Mesothelial cell of epicardium (in vitro differentiated cells): ENCODE results near the gene CISH. TPM values are rescaled to one million over a fixed set of nuclear protein-coding genes. Genes with fewer than 3 reads are reported as not detected.

Source experiments
- DNase-seq, 2 experiments: peaks; one replicate each; pipeline ENCODE4 v3.0.0; 2021; ENCODE audit warnings: low spot score in 2 of 2; ENCODE audit not compliant: unreplicated experiment in 2 of 2
- H3K27ac Mint-ChIP-seq: 2 replicates; pipeline ENCODE4 v1.8.0; 2021; ENCODE audit warnings: mixed read lengths
- H3K27me3 Mint-ChIP-seq: 2 replicates; pipeline ENCODE4 v1.8.0; 2021; ENCODE audit warnings: low read depth, mixed read lengths
- H3K36me3 Mint-ChIP-seq: 2 replicates; pipeline ENCODE4 v1.8.0; 2021; ENCODE audit warnings: mixed read lengths
- H3K4me1 Mint-ChIP-seq: 2 replicates; pipeline ENCODE4 v1.8.0; 2021; ENCODE audit warnings: mixed read lengths
- H3K4me3 Mint-ChIP-seq: 2 replicates; pipeline ENCODE4 v1.8.0; 2021; ENCODE audit warnings: mild to moderate bottlenecking, moderate library complexity, mixed read lengths
- H3K9me3 Mint-ChIP-seq: 2 replicates; pipeline ENCODE4 v1.8.0; 2021; ENCODE audit warnings: mixed read lengths
- total RNA-seq: library from RNA; stranded (reverse); gene quantifications from 3 replicates; pipeline ENCODE4 v1.2.1, GENCODE V29; 2021
- TF ChIP-seq, protein P1 (sequence below): fragments of 200-600 bp; sonication (generic); IDR thresholded peaks from one replicate; pipeline ENCODE4 v1.5.0; 2021; ENCODE audit warnings: antibody characterized with exemption; ENCODE audit not compliant: unreplicated experiment

The CISH gene
- total RNA-seq, 1 donor from 2014 or later = 15.2 TPM

DNA sequence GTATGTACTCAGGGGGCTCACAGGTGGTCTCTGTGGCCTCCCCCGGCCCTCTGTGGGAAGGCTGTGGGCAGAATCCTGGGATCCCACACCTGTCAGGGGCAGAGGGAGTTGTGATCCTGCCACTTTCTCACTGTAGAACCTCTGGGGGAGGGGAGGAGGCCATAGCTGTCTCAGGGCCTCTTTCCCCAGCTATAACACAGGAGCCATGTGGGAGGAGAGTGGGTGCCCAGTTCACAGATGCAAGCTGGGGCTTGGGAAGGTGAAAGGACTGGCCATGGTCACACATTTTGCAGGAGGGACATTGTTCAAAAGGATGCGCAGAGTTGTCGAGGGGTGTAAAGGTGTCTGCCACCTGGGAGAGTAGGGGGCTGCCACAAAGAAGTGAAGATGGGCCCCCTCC lies 17.0 kb upstream of the CISH start:
- TF ChIP-seq, protein P1, sequence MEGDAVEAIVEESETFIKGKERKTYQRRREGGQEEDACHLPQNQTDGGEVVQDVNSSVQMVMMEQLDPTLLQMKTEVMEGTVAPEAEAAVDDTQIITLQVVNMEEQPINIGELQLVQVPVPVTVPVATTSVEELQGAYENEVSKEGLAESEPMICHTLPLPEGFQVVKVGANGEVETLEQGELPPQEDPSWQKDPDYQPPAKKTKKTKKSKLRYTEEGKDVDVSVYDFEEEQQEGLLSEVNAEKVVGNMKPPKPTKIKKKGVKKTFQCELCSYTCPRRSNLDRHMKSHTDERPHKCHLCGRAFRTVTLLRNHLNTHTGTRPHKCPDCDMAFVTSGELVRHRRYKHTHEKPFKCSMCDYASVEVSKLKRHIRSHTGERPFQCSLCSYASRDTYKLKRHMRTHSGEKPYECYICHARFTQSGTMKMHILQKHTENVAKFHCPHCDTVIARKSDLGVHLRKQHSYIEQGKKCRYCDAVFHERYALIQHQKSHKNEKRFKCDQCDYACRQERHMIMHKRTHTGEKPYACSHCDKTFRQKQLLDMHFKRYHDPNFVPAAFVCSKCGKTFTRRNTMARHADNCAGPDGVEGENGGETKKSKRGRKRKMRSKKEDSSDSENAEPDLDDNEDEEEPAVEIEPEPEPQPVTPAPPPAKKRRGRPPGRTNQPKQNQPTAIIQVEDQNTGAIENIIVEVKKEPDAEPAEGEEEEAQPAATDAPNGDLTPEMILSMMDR = no peak
- Mint-ChIP-seq H3K9me3 (no peaks in the 10 kb centered on the region), H3K4me3 (no peak overlapping the region), H3K36me3 (no peaks in the 10 kb centered on the region), H3K4me1 (peaks cover 46% of the 10 kb centered on the region), H3K27me3 (no peaks in the 10 kb centered on the region), H3K27ac (no peak overlapping the region)
- no peak for DNase-seq

DNA sequence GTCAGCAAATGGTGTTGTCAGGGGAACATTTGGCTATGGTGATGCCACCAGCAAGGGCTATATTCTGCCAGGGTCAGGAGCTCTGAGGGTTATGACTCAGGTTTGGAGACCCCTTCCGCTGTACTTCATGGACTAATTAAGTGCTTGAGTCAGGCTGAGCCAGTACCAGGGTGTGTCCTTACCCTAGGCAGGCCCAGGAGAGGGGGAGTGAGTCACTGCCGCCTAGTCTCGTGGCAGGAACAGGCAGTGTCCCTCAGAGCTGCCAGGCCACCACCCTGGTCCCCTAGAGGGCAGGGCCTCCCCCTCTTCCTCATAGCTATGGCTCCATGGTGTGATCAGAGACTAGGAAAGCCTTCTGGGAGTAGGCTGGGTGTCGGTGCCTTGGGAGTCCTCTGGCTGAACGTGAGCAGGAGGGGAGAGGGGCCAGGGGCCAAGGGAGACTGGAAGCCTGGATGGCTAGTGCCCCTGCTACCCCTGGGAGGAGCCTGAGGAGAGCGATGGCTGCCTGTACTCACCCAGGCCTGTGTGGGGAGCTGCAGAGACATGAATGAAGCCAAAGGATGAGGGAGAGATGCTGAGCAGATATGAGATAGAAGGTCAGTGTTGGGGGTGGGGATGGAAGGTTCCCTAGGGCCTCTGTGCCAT lies 16.0 kb upstream of the CISH start:
- H3K36me3 Mint-ChIP-seq = no peaks in the 10 kb centered on the region
- H3K4me3 Mint-ChIP-seq = no peak overlapping the region
- peaks cover 41% of the 10 kb centered on the region for H3K4me1 Mint-ChIP-seq
- no peak for DNase-seq
- H3K9me3 Mint-ChIP-seq = no peaks in the 10 kb centered on the region
- H3K27me3 Mint-ChIP-seq = no peaks in the 10 kb centered on the region
- peak overlapping the region; percentile 19 for H3K27ac Mint-ChIP-seq
- TF ChIP-seq, protein P1 = no peak

DNA sequence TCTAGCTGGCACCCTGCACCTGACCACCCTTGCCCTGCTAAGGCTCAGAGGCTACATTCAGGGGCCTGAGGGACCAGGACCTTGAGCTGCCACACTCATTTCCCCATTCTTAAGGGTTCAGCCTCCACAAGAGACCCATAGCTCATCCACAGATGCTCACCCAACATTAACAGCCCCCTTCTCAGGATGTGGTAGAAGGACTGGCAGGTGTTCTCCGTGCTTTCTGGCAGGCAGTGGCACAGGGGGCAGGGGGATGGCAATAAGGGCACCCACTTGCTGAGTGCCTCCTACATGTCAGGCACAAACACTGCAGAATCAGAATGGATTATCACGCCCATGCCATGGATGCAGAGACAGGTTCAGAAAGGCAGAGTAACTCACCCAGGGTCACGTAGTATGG lies 14.8 kb upstream of the CISH start:
- Mint-ChIP-seq H3K9me3 (no peaks in the 10 kb centered on the region), H3K4me1 (peaks cover 30% of the 10 kb centered on the region), H3K4me3 (no peak overlapping the region), H3K27me3 (no peaks in the 10 kb centered on the region), H3K27ac (no peak overlapping the region), H3K36me3 (peaks cover 3% of the 10 kb centered on the region)
- TF ChIP-seq, protein P1 = no peak
- DNase-seq = no peak

DNA sequence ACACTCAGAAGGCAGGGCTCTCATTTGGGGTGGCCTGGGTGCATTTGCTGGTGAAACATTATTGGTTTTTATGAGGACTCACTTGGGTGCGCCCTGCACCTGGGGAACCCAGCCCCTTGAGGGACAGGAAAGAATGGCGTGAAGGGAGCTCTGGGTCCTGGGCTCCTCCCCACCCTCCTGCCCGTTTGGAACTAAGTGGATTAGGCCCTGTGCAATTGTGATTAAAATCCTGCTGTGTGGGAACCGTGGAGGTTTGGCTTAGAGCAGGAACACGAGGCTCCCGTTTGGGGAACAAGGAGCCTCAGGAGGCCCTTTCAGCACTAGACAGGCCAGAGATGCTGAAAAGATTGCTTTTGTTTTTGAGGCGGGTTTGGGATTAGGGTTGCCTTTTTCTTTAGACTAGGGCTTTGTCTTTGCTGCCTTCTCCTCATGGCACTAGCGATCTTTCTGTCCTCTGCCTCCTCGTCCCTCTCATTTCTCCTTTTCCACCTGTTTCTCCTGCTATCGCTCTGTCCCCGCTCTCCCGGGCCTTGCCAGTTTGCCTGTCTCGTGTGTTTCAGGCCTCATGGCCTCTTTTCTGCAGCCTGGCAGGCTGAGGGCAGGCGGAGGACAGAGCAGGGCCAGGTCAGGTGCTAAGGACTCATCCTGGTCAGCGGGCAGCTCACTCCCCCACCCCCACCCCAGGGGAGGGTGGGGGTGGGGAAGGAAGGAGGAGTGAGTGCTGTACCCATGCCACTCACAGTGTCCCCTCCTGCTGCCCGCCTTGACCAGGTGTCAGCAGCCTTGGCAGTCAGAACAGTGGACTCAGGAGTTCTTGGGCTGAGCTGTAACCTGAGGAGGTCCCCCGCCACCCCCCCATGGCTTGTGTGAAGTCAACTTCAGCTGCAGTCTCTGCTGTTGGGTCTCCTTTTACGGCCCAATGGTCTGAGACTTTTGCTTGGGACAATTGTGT lies 13.9 kb upstream of the CISH start:
- peaks cover 21% of the 10 kb centered on the region for H3K4me1 Mint-ChIP-seq
- no peak overlapping the region for H3K4me3 Mint-ChIP-seq
- no peaks in the 10 kb centered on the region for H3K9me3 Mint-ChIP-seq
- TF ChIP-seq, protein P1 = no peak
- peaks cover 7% of the 10 kb centered on the region for H3K36me3 Mint-ChIP-seq
- peak overlapping the region; percentile 81 for H3K27ac Mint-ChIP-seq
- DNase-seq = no peak
- no peaks in the 10 kb centered on the region for H3K27me3 Mint-ChIP-seq

DNA sequence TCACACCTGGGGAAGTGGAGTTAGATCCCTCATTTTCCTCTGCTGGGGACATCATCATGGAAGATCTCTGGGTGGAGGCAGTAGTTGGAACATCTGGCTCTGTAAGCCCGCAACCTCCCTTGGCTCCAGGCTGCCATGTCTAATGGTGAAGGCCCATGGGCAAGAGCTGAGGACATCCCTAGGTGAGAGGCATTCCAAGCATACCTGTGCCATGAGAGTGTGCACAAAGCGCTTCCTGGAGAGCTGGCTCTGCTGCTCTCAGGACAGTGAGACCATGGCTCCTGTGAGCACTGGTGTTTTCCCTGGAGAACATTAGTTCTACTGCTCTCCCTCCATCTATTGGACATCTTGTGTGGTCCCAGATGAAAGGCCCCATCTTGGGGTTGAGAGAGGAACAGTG lies 13.1 kb upstream of the CISH start:
- Mint-ChIP-seq H3K4me1 (peaks cover 17% of the 10 kb centered on the region), H3K27me3 (no peaks in the 10 kb centered on the region), H3K36me3 (peaks cover 8% of the 10 kb centered on the region), H3K27ac (peak overlapping the region; percentile 81), H3K9me3 (no peaks in the 10 kb centered on the region), H3K4me3 (no peak overlapping the region)
- no peak for DNase-seq
- TF ChIP-seq, protein P1 = no peak
